ENCODE data around the gene GLT1D1.

DNA sequence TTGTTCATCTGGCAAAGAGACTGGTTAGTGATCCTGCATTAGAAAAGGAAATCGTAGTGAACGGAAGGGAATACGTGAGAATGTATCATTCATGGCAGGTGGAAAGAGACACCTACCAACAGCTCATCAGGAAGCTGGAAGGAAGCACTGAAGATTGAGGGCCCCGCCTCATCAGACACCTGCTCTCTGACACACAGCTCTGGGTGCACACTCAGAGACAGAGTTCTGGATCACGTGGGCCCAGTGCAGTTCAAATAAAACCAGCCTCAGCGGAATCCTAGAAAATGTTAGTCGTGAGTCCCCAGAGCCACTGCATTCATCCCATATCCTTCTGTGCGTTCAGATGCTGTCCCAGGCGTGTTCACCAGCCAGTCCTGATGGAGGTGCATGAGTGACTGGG lies 129.7 kb downstream of the GLT1D1 start:
- TF ChIP-seq, protein P1, sequence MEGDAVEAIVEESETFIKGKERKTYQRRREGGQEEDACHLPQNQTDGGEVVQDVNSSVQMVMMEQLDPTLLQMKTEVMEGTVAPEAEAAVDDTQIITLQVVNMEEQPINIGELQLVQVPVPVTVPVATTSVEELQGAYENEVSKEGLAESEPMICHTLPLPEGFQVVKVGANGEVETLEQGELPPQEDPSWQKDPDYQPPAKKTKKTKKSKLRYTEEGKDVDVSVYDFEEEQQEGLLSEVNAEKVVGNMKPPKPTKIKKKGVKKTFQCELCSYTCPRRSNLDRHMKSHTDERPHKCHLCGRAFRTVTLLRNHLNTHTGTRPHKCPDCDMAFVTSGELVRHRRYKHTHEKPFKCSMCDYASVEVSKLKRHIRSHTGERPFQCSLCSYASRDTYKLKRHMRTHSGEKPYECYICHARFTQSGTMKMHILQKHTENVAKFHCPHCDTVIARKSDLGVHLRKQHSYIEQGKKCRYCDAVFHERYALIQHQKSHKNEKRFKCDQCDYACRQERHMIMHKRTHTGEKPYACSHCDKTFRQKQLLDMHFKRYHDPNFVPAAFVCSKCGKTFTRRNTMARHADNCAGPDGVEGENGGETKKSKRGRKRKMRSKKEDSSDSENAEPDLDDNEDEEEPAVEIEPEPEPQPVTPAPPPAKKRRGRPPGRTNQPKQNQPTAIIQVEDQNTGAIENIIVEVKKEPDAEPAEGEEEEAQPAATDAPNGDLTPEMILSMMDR (IDR thresholded peaks at IDR 0.05): no peak
- TF ChIP-seq ZFX (IDR thresholded peaks at IDR 0.05; ENCODE audit: borderline replicate concordance): no peak
